SK-N-SH (cell line): ENCODE measurements around the gene PEX10. TPM values are rescaled to one million over a fixed set of nuclear protein-coding genes. Genes with fewer than 3 reads are reported as not detected.

Experiments used
- CTCF ChIA-PET: fragments of 300-600, 350-600 bp; formaldehyde crosslinking; extraction: SDS; loops from one replicate; lab custom pipeline; 2021; lab: Yijun Ruan, JAX
- POLR2A ChIA-PET: fragments of 350-600 bp; sonication (Branson Sonifier 250); formaldehyde crosslinking; extraction: SDS; loops from one replicate; lab custom pipeline; 2020; ENCODE audit warnings: antibody characterized with exemption, inconsistent platforms; lab: Yijun Ruan, JAX
- DNase-seq: peaks from one replicate; pipeline ENCODE4 v3.0.0; 2012
- H2AFZ ChIP-seq: fragments of 200-600 bp; sonication (generic); 2 replicates; pipeline ENCODE4 v1.8.1; 2016; ENCODE audit warnings: antibody characterized with exemption, mild to moderate bottlenecking, low read depth
- H3F3A ChIP-seq: fragments of 200-600 bp; sonication (generic); replicated peaks from 2 replicates; pipeline ENCODE3; 2016; ENCODE audit warnings: antibody characterized with exemption, mild to moderate bottlenecking; ENCODE audit not compliant: insufficient read depth
- H3K27ac ChIP-seq, 2 experiments: fragments of 200-500 bp in 1 of 2; fragments of 200-600 bp in 1 of 2; sonication (Bioruptor generic) in 1 of 2; sonication (generic), shearing (Covaris generic) in 1 of 2; 2 replicates each; pipeline versions ENCODE4 v1.5.1 to v1.6.1; 2014 to 2016; ENCODE audit warnings: low read depth in 2 of 2, inconsistent platforms in 1 of 2, low read length in 1 of 2, mild to moderate bottlenecking in 1 of 2, mixed read lengths in 1 of 2
- H3K27me3 ChIP-seq: fragments of 200-600 bp; sonication (generic), shearing (Covaris generic); 2 replicates; pipeline ENCODE4 v1.6.1; 2016; ENCODE audit warnings: mixed run types; ENCODE audit not compliant: insufficient read depth
- H3K36me3 ChIP-seq, 2 experiments: fragments of 200-500 bp in 1 of 2; fragments of 200-600 bp in 1 of 2; sonication (Bioruptor generic) in 1 of 2; sonication (generic) in 1 of 2; replicated peaks in 1 of 2; 2 replicates each; pipeline versions ENCODE3 to v1.5.1; 2014 to 2016; ENCODE audit warnings: low read length in 1 of 2, mild to moderate bottlenecking in 1 of 2; ENCODE audit not compliant: insufficient read depth in 2 of 2, control insufficient read depth in 1 of 2
- H3K4me1 ChIP-seq, 2 experiments: fragments of 200-500 bp in 1 of 2; fragments of 200-600 bp in 1 of 2; sonication (Bioruptor generic) in 1 of 2; sonication (generic), shearing (Covaris generic) in 1 of 2; 2 replicates each; pipeline versions ENCODE4 v1.5.1 to v1.6.1; 2014 to 2016; ENCODE audit warnings: low read depth in 1 of 2, low read length in 1 of 2, mixed run types in 1 of 2; ENCODE audit not compliant: insufficient read depth in 2 of 2, control insufficient read depth in 1 of 2
- H3K4me2 ChIP-seq: fragments of 200-600 bp; sonication (generic), shearing (Covaris generic); 2 replicates; pipeline ENCODE4 v1.6.1; 2017; ENCODE audit warnings: mixed run types
- H3K4me3 ChIP-seq, 2 experiments: fragments of 200-500 bp in 1 of 2; fragments of 200-600 bp in 1 of 2; sonication (Bioruptor generic) in 1 of 2; sonication (generic), shearing (Covaris generic) in 1 of 2; 2 replicates each; pipeline versions ENCODE4 v1.5.1 to v1.8.1; 2014 to 2016; ENCODE audit warnings: low read depth in 2 of 2, inconsistent platforms in 1 of 2, low read length in 1 of 2, mild to moderate bottlenecking in 1 of 2, mixed read lengths in 1 of 2, moderate library complexity in 1 of 2
- H3K79me2 ChIP-seq: fragments of 200-600 bp; sonication (generic); 2 replicates; pipeline ENCODE4 v1.8.1; 2017; ENCODE audit warnings: mild to moderate bottlenecking; ENCODE audit not compliant: insufficient read depth
- H3K9ac ChIP-seq: fragments of 200-600 bp; sonication (generic); 2 replicates; pipeline ENCODE4 v1.6.1; 2017; ENCODE audit warnings: mixed run types
- H3K9me2 ChIP-seq: fragments of 200-600 bp; sonication (generic); 2 replicates; pipeline ENCODE4 v1.6.1; 2017; ENCODE audit warnings: mixed run types
- H3K9me3 ChIP-seq: fragments of 200-600 bp; sonication (generic); 2 replicates; pipeline ENCODE4 v1.6.1; 2017; ENCODE audit warnings: mixed run types, mild to moderate bottlenecking, moderate library complexity
- H4K20me1 ChIP-seq: fragments of 200-600 bp; sonication (generic); 2 replicates; pipeline ENCODE4 v1.6.1; 2017; ENCODE audit warnings: mild to moderate bottlenecking, mixed run types; ENCODE audit not compliant: insufficient read depth
- ELF1 ChIP-seq: IDR thresholded peaks from 2 replicates; pipeline ENCODE4 v1.4.0; 2012
- EZH2phosphoT487 ChIP-seq: fragments of 200-600 bp; sonication (generic); IDR thresholded peaks from 2 replicates; pipeline ENCODE4 v1.6.1; 2017; ENCODE audit warnings: low read depth, mixed run types, mild to moderate bottlenecking, antibody characterized with exemption, moderate library complexity, borderline replicate concordance
- FOXJ3 ChIP-seq: sonication (generic); formaldehyde crosslinking; IDR thresholded peaks from 2 replicates; pipeline ENCODE4 v1.5.1; 2020; ENCODE audit warnings: mild to moderate bottlenecking, missing genetic modification reagents
- GABPA ChIP-seq: IDR thresholded peaks from 2 replicates; pipeline ENCODE4 v1.4.0; 2012; ENCODE audit warnings: low read depth, mild to moderate bottlenecking
- MXI1 ChIP-seq: IDR thresholded peaks from 2 replicates; pipeline ENCODE4 v1.6.1; 2012; ENCODE audit warnings: mild to moderate bottlenecking, low read depth, low read length, improper control_type of control experiment
- NRF1 ChIP-seq: IDR thresholded peaks from 2 replicates; pipeline ENCODE4 v1.6.1; 2012; ENCODE audit warnings: low read depth, mild to moderate bottlenecking, low read length
- POLR2AphosphoS5 ChIP-seq: IDR thresholded peaks from 2 replicates; pipeline ENCODE4 v1.6.1; 2012; ENCODE audit warnings: low read depth, low read length
- RAD21 ChIP-seq: IDR thresholded peaks from 2 replicates; pipeline ENCODE4 v1.6.1; 2012; ENCODE audit warnings: mild to moderate bottlenecking, low read length
- SMC3 ChIP-seq: IDR thresholded peaks from 2 replicates; pipeline ENCODE4 v1.6.1; 2012; ENCODE audit warnings: low read depth, low read length, improper control_type of control experiment
- USF2 ChIP-seq: fragments of 150-350 bp; IDR thresholded peaks from 2 replicates; pipeline ENCODE4 v1.6.1; 2017; ENCODE audit warnings: antibody characterized with exemption, low read length, low read depth, borderline replicate concordance
- WGBS: methylation state at CpG from one replicate; pipeline ENCODE4 v1.1.6; 2017; ENCODE audit warnings: low lambda C conversion rate; 5-methylcytosine and 5-hydroxymethylcytosine counted together
- polyA plus RNA-seq, 3 experiments: library from polyadenylated mRNA; depleted of rRNA; stranded (reverse); fragments of >200 nt; gene quantifications; 2 replicates each; pipeline ENCODE4 v1.2.3, GENCODE V29; 2012
- TF ChIP-seq, protein P1 (sequence below): fragments of 200-600 bp; sonication (generic); IDR thresholded peaks from 2 replicates; pipeline ENCODE4 v1.6.1; 2017; ENCODE audit warnings: antibody characterized with exemption, mild to moderate bottlenecking, moderate library complexity
- TF ChIP-seq, protein P2 (sequence below): IDR thresholded peaks from 2 replicates; pipeline ENCODE4 v1.4.0; 2012; ENCODE audit warnings: low read depth, borderline replicate concordance
- TF ChIP-seq, protein P3 (sequence below): IDR thresholded peaks from 2 replicates; pipeline ENCODE4 v1.4.0; 2012; ENCODE audit warnings: low read depth, borderline replicate concordance

PEX10 gene
- polyA plus RNA-seq, 1 of the 3 experiments (the other 2 are of a cell fraction), result 28.6 TPM

DNA sequence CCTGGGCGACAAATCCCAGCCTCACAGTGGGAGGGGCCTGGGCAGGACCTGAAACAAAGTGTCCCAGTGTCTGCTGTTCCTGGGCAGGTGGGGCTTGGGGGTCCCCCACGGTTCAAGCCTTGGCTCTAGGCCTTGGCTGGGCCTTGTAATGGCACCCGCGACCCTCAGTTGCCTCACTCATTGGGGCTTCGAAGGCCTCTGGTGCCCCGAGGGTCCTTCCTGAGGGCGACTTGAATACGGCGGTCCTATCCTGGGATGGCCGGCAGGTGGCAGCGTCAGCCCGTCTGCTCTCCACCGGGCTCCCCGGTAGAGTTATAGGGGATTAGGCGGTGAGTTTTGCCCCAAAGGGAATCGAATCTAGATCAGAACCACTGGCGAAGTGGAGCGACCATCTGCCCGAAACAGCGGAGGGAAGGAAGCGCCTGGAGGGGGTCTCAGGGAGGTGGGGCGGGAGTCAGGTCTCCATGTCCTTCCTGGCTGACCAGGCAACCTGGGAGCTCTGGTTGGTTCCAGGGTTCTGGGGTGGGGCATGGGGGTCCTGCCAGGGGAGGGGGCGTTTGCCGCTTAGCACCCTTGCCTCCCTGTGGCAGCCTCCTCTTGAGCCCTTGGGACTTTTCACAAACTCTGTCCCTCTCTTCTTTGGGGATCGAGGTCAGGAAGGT, 2.1 kb upstream of the PEX10 start:
- no peaks in the 10 kb centered on the region for H4K20me1 ChIP-seq
- WGBS, result 6% methylated on average over 11 of the region's 25 CpGs
- peak; percentile 91 for DNase-seq
- H3F3A ChIP-seq, result no peaks in the 10 kb centered on the region
- peaks cover 7 to 32% of the 10 kb centered on the region in 2 experiments; a peak in 1 of 4 replicates for H3K4me1 ChIP-seq
- no peak overlapping the region for H3K9ac ChIP-seq
- peak overlapping the region in 1 of 2 experiments; percentile 49; a peak in 1 of 4 replicates for H3K4me3 ChIP-seq
- CTCF ChIA-PET, result interaction anchor here (0.5 to 4.0 kb wide), 31 partner anchors 9 to 1013 kb away, joined by 3 to 44 read pairs (median 4); partner anchors contain the start of genes FAAP20, HES5, PANK4 and TTC34
- H3K79me2 ChIP-seq, result peaks cover 19% of the 10 kb centered on the region
- no peak overlapping the region for H2AFZ ChIP-seq
- TF ChIP-seq, protein P1, sequence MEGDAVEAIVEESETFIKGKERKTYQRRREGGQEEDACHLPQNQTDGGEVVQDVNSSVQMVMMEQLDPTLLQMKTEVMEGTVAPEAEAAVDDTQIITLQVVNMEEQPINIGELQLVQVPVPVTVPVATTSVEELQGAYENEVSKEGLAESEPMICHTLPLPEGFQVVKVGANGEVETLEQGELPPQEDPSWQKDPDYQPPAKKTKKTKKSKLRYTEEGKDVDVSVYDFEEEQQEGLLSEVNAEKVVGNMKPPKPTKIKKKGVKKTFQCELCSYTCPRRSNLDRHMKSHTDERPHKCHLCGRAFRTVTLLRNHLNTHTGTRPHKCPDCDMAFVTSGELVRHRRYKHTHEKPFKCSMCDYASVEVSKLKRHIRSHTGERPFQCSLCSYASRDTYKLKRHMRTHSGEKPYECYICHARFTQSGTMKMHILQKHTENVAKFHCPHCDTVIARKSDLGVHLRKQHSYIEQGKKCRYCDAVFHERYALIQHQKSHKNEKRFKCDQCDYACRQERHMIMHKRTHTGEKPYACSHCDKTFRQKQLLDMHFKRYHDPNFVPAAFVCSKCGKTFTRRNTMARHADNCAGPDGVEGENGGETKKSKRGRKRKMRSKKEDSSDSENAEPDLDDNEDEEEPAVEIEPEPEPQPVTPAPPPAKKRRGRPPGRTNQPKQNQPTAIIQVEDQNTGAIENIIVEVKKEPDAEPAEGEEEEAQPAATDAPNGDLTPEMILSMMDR, result peak; percentile 87
- TF ChIP-seq FOXJ3 (CRISPR knock-in tag) (no peak), GABPA (no peak), EZH2phosphoT487 (no peak), MXI1 (no peak), ELF1 (no peak), RAD21 (peak; percentile 89), NRF1 (no peak), SMC3 (peak; percentile 84), POLR2AphosphoS5 (no peak), USF2 (no peak)
- TF ChIP-seq, protein P2, sequence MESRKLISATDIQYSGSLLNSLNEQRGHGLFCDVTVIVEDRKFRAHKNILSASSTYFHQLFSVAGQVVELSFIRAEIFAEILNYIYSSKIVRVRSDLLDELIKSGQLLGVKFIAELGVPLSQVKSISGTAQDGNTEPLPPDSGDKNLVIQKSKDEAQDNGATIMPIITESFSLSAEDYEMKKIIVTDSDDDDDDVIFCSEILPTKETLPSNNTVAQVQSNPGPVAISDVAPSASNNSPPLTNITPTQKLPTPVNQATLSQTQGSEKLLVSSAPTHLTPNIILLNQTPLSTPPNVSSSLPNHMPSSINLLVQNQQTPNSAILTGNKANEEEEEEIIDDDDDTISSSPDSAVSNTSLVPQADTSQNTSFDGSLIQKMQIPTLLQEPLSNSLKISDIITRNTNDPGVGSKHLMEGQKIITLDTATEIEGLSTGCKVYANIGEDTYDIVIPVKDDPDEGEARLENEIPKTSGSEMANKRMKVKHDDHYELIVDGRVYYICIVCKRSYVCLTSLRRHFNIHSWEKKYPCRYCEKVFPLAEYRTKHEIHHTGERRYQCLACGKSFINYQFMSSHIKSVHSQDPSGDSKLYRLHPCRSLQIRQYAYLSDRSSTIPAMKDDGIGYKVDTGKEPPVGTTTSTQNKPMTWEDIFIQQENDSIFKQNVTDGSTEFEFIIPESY, result no peak
- TF ChIP-seq, protein P3, sequence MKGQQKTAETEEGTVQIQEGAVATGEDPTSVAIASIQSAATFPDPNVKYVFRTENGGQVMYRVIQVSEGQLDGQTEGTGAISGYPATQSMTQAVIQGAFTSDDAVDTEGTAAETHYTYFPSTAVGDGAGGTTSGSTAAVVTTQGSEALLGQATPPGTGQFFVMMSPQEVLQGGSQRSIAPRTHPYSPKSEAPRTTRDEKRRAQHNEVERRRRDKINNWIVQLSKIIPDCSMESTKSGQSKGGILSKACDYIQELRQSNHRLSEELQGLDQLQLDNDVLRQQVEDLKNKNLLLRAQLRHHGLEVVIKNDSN, result no peak
- POLR2A ChIA-PET, result interaction anchor here (0.7 kb wide), 1 partner anchor 66 kb away, joined by 3 read pairs; no protein-coding TSS in a partner anchor
- no peaks in the 10 kb centered on the region for H3K9me3 ChIP-seq
- no peak overlapping the region; a peak in 1 of 4 replicates for H3K27ac ChIP-seq
- H3K4me2 ChIP-seq, result peak overlapping the region; percentile 91; the same call in 1 of the 2 replicates
- H3K27me3 ChIP-seq, result peaks cover 19% of the 10 kb centered on the region
- no peaks in the 10 kb centered on the region for H3K9me2 ChIP-seq
- peaks cover 0 to 5% of the 10 kb centered on the region in 2 experiments for H3K36me3 ChIP-seq
